ENCODE data around the gene MRTO4.

Gene MRTO4

DNA sequence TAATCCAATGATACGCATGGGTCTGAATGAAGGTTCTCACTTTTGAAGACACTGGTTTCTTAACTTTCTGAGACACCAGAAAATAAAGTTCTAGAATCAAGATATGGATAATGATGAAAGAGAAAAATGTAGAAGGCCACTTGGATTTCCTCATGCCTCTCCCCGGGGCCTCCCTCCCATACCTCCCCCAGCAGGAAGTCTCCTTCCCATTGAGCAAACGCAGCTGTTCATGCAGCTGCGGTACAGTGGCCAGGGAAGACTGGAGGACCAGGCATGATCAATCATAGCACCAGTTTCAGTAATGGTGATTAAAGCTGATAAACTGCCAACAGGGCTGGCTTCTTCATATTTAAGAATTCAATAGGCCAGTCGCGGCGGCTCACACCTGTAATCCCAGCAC lies 30.6 kb upstream of the MRTO4 start:
- H3K79me2 ChIP-seq (ENCODE audit: low read length), result no peaks in the 10 kb centered on the region
- H3K9ac ChIP-seq (ENCODE audit: low read length), result no peak overlapping the region
- H3K4me3 ChIP-seq (ENCODE audit: low read length), result no peak overlapping the region
- H2AFZ ChIP-seq (ENCODE audit: low read depth, low read length), result no peak overlapping the region
- no peaks in the 10 kb centered on the region for H3K27me3 ChIP-seq (ENCODE audit: low read depth, low read length)
- TF ChIP-seq, protein P1, sequence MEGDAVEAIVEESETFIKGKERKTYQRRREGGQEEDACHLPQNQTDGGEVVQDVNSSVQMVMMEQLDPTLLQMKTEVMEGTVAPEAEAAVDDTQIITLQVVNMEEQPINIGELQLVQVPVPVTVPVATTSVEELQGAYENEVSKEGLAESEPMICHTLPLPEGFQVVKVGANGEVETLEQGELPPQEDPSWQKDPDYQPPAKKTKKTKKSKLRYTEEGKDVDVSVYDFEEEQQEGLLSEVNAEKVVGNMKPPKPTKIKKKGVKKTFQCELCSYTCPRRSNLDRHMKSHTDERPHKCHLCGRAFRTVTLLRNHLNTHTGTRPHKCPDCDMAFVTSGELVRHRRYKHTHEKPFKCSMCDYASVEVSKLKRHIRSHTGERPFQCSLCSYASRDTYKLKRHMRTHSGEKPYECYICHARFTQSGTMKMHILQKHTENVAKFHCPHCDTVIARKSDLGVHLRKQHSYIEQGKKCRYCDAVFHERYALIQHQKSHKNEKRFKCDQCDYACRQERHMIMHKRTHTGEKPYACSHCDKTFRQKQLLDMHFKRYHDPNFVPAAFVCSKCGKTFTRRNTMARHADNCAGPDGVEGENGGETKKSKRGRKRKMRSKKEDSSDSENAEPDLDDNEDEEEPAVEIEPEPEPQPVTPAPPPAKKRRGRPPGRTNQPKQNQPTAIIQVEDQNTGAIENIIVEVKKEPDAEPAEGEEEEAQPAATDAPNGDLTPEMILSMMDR (IDR thresholded peaks at IDR 0.05; ENCODE audit: low read depth, low read length), result no peak
- TF ChIP-seq EZH2phosphoT487 (IDR thresholded peaks at IDR 0.05; ENCODE audit: low read depth), result no peak
- H3K27ac ChIP-seq (ENCODE audit: low read length), result no peak overlapping the region
- no peak overlapping the region for H3K4me2 ChIP-seq (ENCODE audit: low read length)
- H4K20me1 ChIP-seq (ENCODE audit: insufficient read depth, low read length), result no peaks in the 10 kb centered on the region
- peaks cover 21% of the 10 kb centered on the region for H3K36me3 ChIP-seq (replicated peaks; ENCODE audit: low read depth, low read length)
- H3K9me3 ChIP-seq (ENCODE audit: insufficient read depth, low read length), result no peaks in the 10 kb centered on the region
- 0 out of 2 replicates have a peak, but pooled peaks cover 2% of the 10 kb centered on the region for H3K4me1 ChIP-seq (ENCODE audit: low read length)

DNA sequence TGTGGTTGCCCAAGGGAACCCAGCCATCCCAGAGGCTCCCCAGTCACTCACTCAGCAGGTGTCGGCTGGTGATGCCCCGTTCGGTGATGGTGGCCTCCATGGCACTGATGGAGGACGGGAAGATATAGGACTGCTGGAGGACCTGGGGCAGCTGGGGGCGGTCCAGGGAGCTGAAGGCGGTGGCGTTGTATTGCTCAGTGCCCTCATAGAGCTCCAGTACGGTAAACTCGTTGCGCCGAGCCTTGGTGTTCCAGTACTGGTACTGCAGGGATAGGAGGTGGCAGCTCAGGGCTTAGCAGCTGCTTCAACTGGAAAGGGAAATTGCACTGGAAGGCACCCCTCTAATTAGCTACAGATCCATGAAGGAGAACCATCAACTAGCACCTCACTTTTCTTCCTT lies 29.0 kb upstream of the MRTO4 start:
- Histone ChIP-seq H3K4me3 (ENCODE audit: low read length) (no peak overlapping the region), H3K4me2 (ENCODE audit: low read length) (no peak overlapping the region), H3K27ac (ENCODE audit: low read length) (no peak overlapping the region), H3K27me3 (ENCODE audit: low read depth, low read length) (no peaks in the 10 kb centered on the region), H2AFZ (ENCODE audit: low read depth, low read length) (no peak overlapping the region), H3K79me2 (ENCODE audit: low read length) (no peaks in the 10 kb centered on the region), H3K4me1 (ENCODE audit: low read length) (0 out of 2 replicates have a peak, but pooled peaks cover 2% of the 10 kb centered on the region), H4K20me1 (ENCODE audit: insufficient read depth, low read length) (no peaks in the 10 kb centered on the region), H3K36me3 (replicated peaks; ENCODE audit: low read depth, low read length) (peaks cover 27% of the 10 kb centered on the region), H3K9me3 (ENCODE audit: insufficient read depth, low read length) (no peaks in the 10 kb centered on the region), H3K9ac (ENCODE audit: low read length) (no peak overlapping the region)
- TF ChIP-seq, protein P1 (IDR thresholded peaks at IDR 0.05; ENCODE audit: low read depth, low read length), result no peak
- no peak for TF ChIP-seq EZH2phosphoT487 (IDR thresholded peaks at IDR 0.05; ENCODE audit: low read depth)

DNA sequence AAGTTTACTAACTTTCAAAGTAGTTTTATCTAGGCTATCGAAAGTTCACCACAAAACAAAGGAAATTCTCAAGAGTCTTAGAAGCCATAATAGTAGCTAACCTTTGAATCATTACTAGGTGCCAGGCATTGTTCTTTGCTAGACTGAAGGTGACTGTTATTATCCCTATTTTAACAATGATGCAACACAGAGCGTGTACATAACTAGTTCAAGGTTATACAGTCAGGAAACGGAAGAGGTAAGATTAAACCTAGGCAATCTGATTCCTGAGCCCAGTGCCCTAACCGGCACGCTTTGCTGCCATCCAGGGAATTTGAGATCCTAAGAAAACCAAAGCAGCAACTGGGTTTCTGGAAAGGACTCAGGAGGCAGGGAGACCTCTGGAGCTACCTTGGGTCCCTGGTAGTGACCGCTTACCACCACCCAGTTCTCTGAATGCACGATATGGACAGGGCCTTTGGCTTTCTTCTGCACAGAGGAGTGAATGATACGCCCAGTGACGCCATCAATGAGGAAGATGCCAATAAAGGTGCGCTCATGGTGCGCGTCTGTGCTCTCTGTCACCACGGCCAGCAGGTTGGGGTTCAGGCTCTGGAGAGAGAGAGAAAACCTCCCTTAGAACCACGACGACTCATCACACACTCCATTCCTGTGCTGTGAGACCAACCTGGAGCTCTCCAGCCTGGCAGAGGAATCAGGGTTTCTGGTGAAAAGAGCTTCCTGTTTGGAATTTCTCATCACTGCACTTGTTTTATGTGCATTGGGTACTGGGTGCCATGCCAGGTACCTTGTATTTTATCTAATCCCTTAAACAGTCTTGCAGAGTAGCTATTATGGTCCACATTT lies 28.4 kb upstream of the MRTO4 start:
- Histone ChIP-seq H3K4me1 (ENCODE audit: low read length) (0 out of 2 replicates have a peak, but pooled peaks cover 2% of the 10 kb centered on the region), H4K20me1 (ENCODE audit: insufficient read depth, low read length) (no peaks in the 10 kb centered on the region), H3K9me3 (ENCODE audit: insufficient read depth, low read length) (no peaks in the 10 kb centered on the region), H3K36me3 (replicated peaks; ENCODE audit: low read depth, low read length) (peaks cover 28% of the 10 kb centered on the region), H3K27ac (ENCODE audit: low read length) (no peak overlapping the region), H3K4me2 (ENCODE audit: low read length) (no peak overlapping the region), H3K27me3 (ENCODE audit: low read depth, low read length) (no peaks in the 10 kb centered on the region), H3K9ac (ENCODE audit: low read length) (no peak overlapping the region), H3K79me2 (ENCODE audit: low read length) (no peaks in the 10 kb centered on the region), H3K4me3 (ENCODE audit: low read length) (no peak overlapping the region), H2AFZ (ENCODE audit: low read depth, low read length) (no peak overlapping the region)
- TF ChIP-seq EZH2phosphoT487 (IDR thresholded peaks at IDR 0.05; ENCODE audit: low read depth), result no peak
- TF ChIP-seq, protein P1 (IDR thresholded peaks at IDR 0.05; ENCODE audit: low read depth, low read length), result no peak

DNA sequence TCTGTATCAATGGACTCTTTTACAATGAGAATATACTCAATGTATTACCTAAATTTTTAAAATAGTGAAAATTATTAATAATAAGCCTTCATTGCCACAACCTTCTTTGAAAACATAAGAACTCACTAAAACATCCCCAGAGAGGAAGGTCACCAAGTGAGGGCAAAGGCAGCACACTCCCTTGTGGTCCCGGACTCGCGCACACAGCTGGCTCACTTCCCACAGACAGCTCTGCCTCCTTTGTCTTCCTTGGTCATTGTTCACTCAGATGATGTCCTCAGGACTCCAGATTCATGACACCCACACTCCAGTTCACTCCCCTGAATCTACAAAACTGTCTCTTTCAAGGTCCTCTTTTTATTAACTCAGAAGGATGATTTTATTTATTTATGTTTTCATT lies 22.4 kb upstream of the MRTO4 start:
- H3K36me3 ChIP-seq (replicated peaks; ENCODE audit: low read depth, low read length), result peaks cover 20% of the 10 kb centered on the region
- no peaks in the 10 kb centered on the region for H4K20me1 ChIP-seq (ENCODE audit: insufficient read depth, low read length)
- no peaks in the 10 kb centered on the region for H3K9me3 ChIP-seq (ENCODE audit: insufficient read depth, low read length)
- no peaks in the 10 kb centered on the region for H3K4me1 ChIP-seq (ENCODE audit: low read length)
- no peaks in the 10 kb centered on the region for H3K79me2 ChIP-seq (ENCODE audit: low read length)
- H3K9ac ChIP-seq (ENCODE audit: low read length), result no peak overlapping the region
- no peak overlapping the region for H3K27ac ChIP-seq (ENCODE audit: low read length)
- H3K27me3 ChIP-seq (ENCODE audit: low read depth, low read length), result no peaks in the 10 kb centered on the region
- no peak for TF ChIP-seq EZH2phosphoT487 (IDR thresholded peaks at IDR 0.05; ENCODE audit: low read depth)
- TF ChIP-seq, protein P1 (IDR thresholded peaks at IDR 0.05; ENCODE audit: low read depth, low read length), result no peak
- H2AFZ ChIP-seq (ENCODE audit: low read depth, low read length), result no peak overlapping the region
- H3K4me2 ChIP-seq (ENCODE audit: low read length), result no peak overlapping the region
- H3K4me3 ChIP-seq (ENCODE audit: low read length), result no peak overlapping the region
